Activated CD8-positive, alpha-beta T cell treated with anti-CD3 and anti-CD28 coated beads for 36 hours (primary cell): Measurements from ENCODE around the gene ERGIC3. TPM values are rescaled to one million over a fixed set of nuclear protein-coding genes. Genes with fewer than 3 reads are reported as not detected.
"Not testable (repeated sequence)": the region's sequence is repeated elsewhere in the genome, so short reads cannot be mapped to it uniquely, and the experiment has no call there.

ENCODE experiments used
- ATAC-seq: fragments of 200-7000 bp; cut with Tn5 transposase; one replicate; pipeline ENCODE4 v1.10.0; 2021; ENCODE audit warnings: mild to moderate bottlenecking, moderate library complexity
- CTCF ChIA-PET: fragments of 350-600 bp; sonication (Branson Sonifier 250); formaldehyde crosslinking; loops from one replicate; lab custom pipeline; 2021; ENCODE audit warnings: antibody characterized with exemption; lab: Charles Lee
- POLR2A ChIA-PET: fragments of 350-600 bp; sonication (Branson Sonifier 250); formaldehyde crosslinking; loops from one replicate; lab custom pipeline; 2021; ENCODE audit warnings: antibody characterized with exemption; lab: Charles Lee
- DNase-seq: peaks from one replicate; pipeline ENCODE4 v3.0.0-alpha.2; 2020
- H3K27ac Mint-ChIP-seq: one replicate; pipeline ENCODE4 v1.8.0; 2021; ENCODE audit warnings: mild to moderate bottlenecking, mixed read lengths
- H3K27me3 Mint-ChIP-seq: one replicate; pipeline ENCODE4 v1.8.0; 2021; ENCODE audit warnings: mixed read lengths
- H3K36me3 Mint-ChIP-seq: one replicate; pipeline ENCODE4 v1.8.0; 2021; ENCODE audit warnings: low read depth, mixed read lengths
- H3K4me1 Mint-ChIP-seq: one replicate; pipeline ENCODE4 v1.8.0; 2021; ENCODE audit warnings: low read depth, mixed read lengths
- H3K4me3 Mint-ChIP-seq: one replicate; pipeline ENCODE4 v1.8.0; 2021; ENCODE audit warnings: mild to moderate bottlenecking, moderate library complexity, mixed read lengths
- H3K9me3 Mint-ChIP-seq: one replicate; pipeline ENCODE4 v1.8.0; 2021; ENCODE audit warnings: mixed read lengths
- CTCF ChIP-seq: fragments of 200-600 bp; IDR thresholded peaks from one replicate; pipeline ENCODE4 v1.8.0; 2022; ENCODE audit warnings: antibody characterized with exemption, mild to moderate bottlenecking
- intact Hi-C: fragments of 100-400 bp; cut with micrococcal nuclease; formaldehyde crosslinking; loops from one replicate; pipeline ENCODE4 v1.10.0; 2022
- total RNA-seq, 2 experiments: library from RNA; stranded (reverse); gene quantifications; one replicate each; pipeline ENCODE4 v1.2.3, GENCODE V29; 2021

ERGIC3 gene
- total RNA-seq, 2 experiments from 2014 or later = 94.3 to 98.0 TPM

GRCh38 chr20:35515949-35516645 is 25.8 kb upstream of the ERGIC3 start:
- Mint-ChIP-seq H3K27me3 (no peaks in the 10 kb centered on the region), H3K27ac (peak overlapping the region; percentile 16), H3K4me3 (no peak overlapping the region), H3K4me1 (no peaks in the 10 kb centered on the region), H3K36me3 (peaks cover 9% of the 10 kb centered on the region), H3K9me3 (no peaks in the 10 kb centered on the region)
- ChIA-PET CTCF (interaction anchor here (1.6 kb wide), 1 partner anchor 52 kb away, joined by 5 read pairs; no protein-coding TSS in a partner anchor), POLR2A (interaction anchor here (0.7 to 2.0 kb wide), 4 partner anchors 9 to 26 kb away, joined by 3 to 8 read pairs (median 4); partner anchors contain the start of gene ERGIC3)
- intact Hi-C loops = no loop called here
- no peak for ATAC-seq
- no peak for TF ChIP-seq CTCF
- no peak for DNase-seq

- no peaks in the 10 kb centered on the region for H3K4me1 Mint-ChIP-seq
- peaks cover 2% of the 10 kb centered on the region for H3K36me3 Mint-ChIP-seq
- TF ChIP-seq CTCF = no peak
- intact Hi-C loops = no loop called here
- H3K9me3 Mint-ChIP-seq = no peaks in the 10 kb centered on the region
- ChIA-PET POLR2A (interaction anchor here (0.7 to 2.0 kb wide), 5 partner anchors 10 to 29 kb away, joined by 3 to 8 read pairs (median 4); partner anchors contain the start of gene ERGIC3), CTCF (interaction anchor here (0.7 to 1.6 kb wide), 4 partner anchors 10 to 60 kb away, joined by 3 to 7 read pairs (median 4); no protein-coding TSS in a partner anchor)
- DNase-seq (no peak), ATAC-seq (no peak)
- H3K4me3 Mint-ChIP-seq = no peak overlapping the region
- no peaks in the 10 kb centered on the region for H3K27me3 Mint-ChIP-seq
- H3K27ac Mint-ChIP-seq = no peak overlapping the region
Observed at GRCh38 chr20:35517125-35517524, 24.8 kb upstream of the ERGIC3 start.

- H3K27me3 Mint-ChIP-seq, H3K27ac Mint-ChIP-seq, ATAC-seq, DNase-seq, H3K9me3 Mint-ChIP-seq, H3K4me1 Mint-ChIP-seq, H3K4me3 Mint-ChIP-seq, intact Hi-C loops, H3K36me3 Mint-ChIP-seq: not testable (repeated sequence)
- ChIA-PET CTCF (interaction anchor here (1.0 to 1.4 kb wide), 3 partner anchors 11 to 55 kb away, joined by 3 to 7 read pairs (median 3); no protein-coding TSS in a partner anchor), POLR2A (interaction anchor here (1.3 to 1.8 kb wide), 2 partner anchors 11 to 29 kb away, joined by 3 to 4 read pairs; no protein-coding TSS in a partner anchor)
Observed at GRCh38 chr20:35517767-35518166, 24.1 kb upstream of the ERGIC3 start.

GRCh38 chr20:35518955-35519354 is 22.9 kb upstream of the ERGIC3 start:
- CTCF ChIA-PET = no interaction called here

GRCh38 chr20:35523298-35523888 is 18.5 kb upstream of the ERGIC3 start:
- ChIA-PET CTCF (interaction anchor here (0.6 kb wide), 1 partner anchor 70 kb away, joined by 3 read pairs; no protein-coding TSS in a partner anchor), POLR2A (no interaction called here)
- DNase-seq = peak; percentile 42
- Mint-ChIP-seq H3K4me1 (no peaks in the 10 kb centered on the region), H3K4me3 (no peak overlapping the region), H3K27ac (no peak overlapping the region), H3K27me3 (no peaks in the 10 kb centered on the region), H3K36me3 (no peaks in the 10 kb centered on the region), H3K9me3 (no peaks in the 10 kb centered on the region)
- peak; percentile 75 for ATAC-seq
- peak; percentile 49 for TF ChIP-seq CTCF
- intact Hi-C loops = no loop called here

More at GRCh38 chr20:35518955-35519354, 22.9 kb upstream of the ERGIC3 start:
- no peak overlapping the region for H3K4me3 Mint-ChIP-seq
- no peak overlapping the region for H3K27ac Mint-ChIP-seq
- ATAC-seq (no peak), DNase-seq (no peak)
- no peaks in the 10 kb centered on the region for H3K27me3 Mint-ChIP-seq
- POLR2A ChIA-PET = no interaction called here
- intact Hi-C loops = no loop called here
- no peak for TF ChIP-seq CTCF
- H3K4me1 Mint-ChIP-seq = no peaks in the 10 kb centered on the region
- H3K9me3 Mint-ChIP-seq = no peaks in the 10 kb centered on the region
- H3K36me3 Mint-ChIP-seq = no peaks in the 10 kb centered on the region
